Cerebellar nuclear complex (tissue), 1 donor: ENCODE data around the gene RELCH.

Experiments
- DNase-seq, 2 experiments: peaks; one replicate each; lab custom pipeline; 2025; lab: John Stamatoyannopoulos, UW

RELCH gene

GRCh38 chr18:62340996-62341395, 153.9 kb downstream of the RELCH start:
- DNase-seq = no peak

DNA sequence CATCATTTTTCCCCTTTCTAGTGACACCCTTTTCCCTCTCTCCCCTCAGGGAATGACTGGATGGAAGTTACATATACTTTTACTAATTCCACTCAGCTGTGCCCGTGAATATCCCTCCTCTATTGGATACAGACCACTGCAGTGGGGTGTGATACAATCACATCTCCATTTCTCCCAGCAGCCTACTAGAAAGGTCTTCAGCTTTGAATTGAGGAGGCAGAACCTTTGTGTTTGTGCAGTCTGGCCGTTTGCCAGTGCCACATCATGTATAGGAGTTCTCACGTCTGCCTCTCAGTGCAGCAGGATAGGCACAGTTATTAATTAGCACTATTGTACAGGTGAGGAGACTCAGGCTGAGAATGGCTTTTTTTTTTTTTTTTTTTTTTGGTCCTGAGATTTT, 154.4 kb downstream of the RELCH start:
- DNase-seq = no peak

- DNase-seq = no peak
These were observed 155.8 kb downstream of the RELCH start for GRCh38 chr18:62342884-62343283.

- DNase-seq = no peak
These were observed 156.3 kb downstream of the RELCH start for GRCh38 chr18:62343316-62343715.

GRCh38 chr18:62345909-62346308, 158.9 kb downstream of the RELCH start:
- DNase-seq = no peak

DNA sequence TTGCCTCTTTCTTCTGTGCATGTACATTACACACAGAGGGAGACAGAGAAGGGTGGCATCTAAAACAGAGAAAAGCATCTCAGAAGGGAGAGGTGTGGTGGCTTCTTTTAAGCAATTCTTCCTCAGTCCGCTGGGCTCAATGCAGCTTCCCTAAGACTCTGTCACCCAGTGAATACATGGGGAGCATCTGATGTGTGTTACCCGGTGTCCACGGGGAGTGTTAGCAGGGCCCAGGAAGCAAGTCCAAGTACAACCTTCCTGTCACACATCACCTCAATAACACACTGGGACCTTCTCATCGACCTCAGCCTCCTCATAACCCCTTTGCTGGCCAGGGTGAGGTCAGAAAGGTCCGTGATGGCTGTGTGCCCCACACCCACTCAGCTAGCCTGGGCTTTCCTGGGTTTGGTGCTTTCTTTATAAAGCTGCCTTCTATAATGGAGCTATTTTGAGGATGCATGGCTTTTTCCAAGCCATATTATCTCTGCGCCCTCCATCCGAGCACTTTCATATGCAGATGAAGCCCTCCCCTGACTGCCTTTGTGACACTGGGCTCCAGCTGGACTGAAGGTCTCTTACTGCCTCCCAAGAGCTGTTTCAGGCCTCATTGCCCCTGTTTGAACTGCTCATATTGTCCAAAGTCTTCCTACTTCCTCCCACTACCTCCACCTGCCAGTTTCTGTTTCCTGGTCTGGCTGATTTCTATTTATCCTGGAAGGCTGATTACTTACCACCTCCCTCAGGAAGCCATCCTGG, 159.5 kb downstream of the RELCH start:
- no peak for DNase-seq

DNA sequence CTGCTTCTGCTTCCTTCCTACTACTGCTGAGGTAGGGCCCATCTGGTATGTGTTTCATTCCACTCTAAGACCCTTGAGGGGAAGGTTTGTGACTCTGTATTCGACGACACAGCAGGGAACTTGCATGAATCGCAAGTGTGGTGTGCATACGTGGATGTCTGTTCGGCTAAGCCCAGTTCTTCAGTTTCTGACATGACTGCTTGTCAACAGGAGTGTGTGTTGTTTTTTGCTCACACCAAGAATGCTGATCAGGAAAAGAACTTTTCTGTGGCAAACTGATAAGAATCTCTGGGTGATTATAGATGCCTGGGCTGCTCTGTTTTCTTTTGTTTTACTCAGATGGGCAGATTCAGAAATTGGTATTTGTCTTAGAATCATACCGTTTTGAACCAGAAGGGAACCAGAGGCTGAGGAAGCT, 160.0 kb downstream of the RELCH start:
- DNase-seq = no peak

- no peak for DNase-seq
These were observed 161.4 kb downstream of the RELCH start for GRCh38 chr18:62348474-62348873.

GRCh38 chr18:62353170-62353569, 166.1 kb downstream of the RELCH start:
- no peak for DNase-seq

DNA sequence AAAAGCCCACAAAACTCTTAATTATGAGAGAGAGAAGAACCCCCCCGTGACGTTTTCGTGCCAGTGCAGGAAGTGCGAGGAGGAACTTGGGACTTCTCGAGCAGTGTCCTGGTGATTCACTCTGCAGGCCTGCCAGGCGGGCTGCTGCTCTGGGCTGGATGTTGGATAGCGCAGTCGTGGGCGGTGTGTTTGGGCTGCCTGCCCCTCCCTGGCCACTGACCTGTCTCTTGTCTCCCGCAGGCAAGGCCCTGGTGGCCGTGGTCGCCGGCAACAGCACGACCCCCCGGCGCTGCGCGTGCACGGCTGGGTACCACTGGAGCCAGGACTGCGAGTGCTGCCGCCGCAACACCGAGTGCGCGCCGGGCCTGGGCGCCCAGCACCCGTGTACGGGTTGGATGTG, 167.1 kb downstream of the RELCH start:
- DNase-seq = no peak

DNA sequence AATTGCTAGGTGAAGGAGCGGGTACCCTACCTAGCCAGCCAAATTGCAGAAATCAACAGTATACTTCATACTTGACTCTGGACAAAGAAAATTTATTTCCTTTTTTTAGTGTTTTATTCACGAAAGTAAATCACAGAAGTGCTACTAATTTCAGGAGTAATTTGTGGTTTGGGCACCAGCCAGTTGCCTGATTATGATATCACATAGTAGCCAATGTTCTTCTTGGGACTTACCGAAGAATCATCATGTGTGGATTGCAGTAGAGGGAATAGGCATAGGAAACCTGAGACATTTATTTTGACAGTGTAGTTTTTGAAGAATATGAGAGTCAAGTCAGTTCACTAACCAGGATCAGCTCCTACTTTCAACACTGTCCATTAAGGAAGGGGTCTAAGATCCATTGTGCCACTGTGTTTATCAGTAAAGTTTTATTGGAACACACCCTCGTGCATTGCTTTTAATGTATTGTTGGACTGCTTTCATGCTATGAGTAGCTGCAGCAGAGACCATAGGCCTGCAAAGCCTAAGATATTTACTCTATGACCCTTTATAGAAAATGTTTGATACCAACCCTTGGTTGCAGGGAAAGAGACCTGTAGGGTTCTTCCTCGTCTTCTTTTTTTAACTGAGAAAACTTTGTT, 170.1 kb downstream of the RELCH start:
- no peak for DNase-seq
